GM23248 (cell line): Measurements from ENCODE around the gene SKAP1.

ENCODE experiments used
- EZH2 ChIP-seq: fragments of 200-600 bp; sonication (generic); IDR thresholded peaks from 2 replicates; pipeline ENCODE4 v1.6.1; 2018; ENCODE audit warnings: antibody characterized with exemption, mild to moderate bottlenecking; ENCODE audit not compliant: insufficient read depth, poor library complexity, severe bottlenecking
- EZH2phosphoT487 ChIP-seq: fragments of 200-600 bp; sonication (generic); IDR thresholded peaks from 2 replicates; pipeline ENCODE4 v1.6.1; 2018; ENCODE audit warnings: antibody characterized with exemption, moderate library complexity, mild to moderate bottlenecking, low read depth; ENCODE audit not compliant: insufficient read depth

GRCh38 chr17:48181653-48182052 lies 248.4 kb downstream of the SKAP1 start:
- TF ChIP-seq EZH2 (no peak), EZH2phosphoT487 (no peak)
